K562 (cell line): Measurements from ENCODE around the gene PRDM2. TPM values are rescaled to one million over a fixed set of nuclear protein-coding genes. Genes with fewer than 3 reads are reported as not detected.

Experiments used
- ATAC-seq: fragments of 200-7000 bp; cut with Tn5 transposase; 3 replicates; pipeline ENCODE4 v1.9.1; 2020; ENCODE audit warnings: moderate library complexity
- BruUV-seq: library from RNA; stranded (reverse); fragments of 400-500 nt; replicated peaks from 2 replicates; lab custom pipeline; 2021; lab: Mats Ljungman, UMichigan
- CTCF ChIA-PET: fragments of 300-600 bp; formaldehyde crosslinking; extraction: SDS; loops from one replicate; lab custom pipeline; 2021; ENCODE audit warnings: low intra/inter-chr PET ratio; lab: Yijun Ruan, JAX
- POLR2A ChIA-PET: fragments of 300-600, 350-650 bp; sonication (Branson Sonifier 250); formaldehyde crosslinking; extraction: SDS; loops from one replicate; lab custom pipeline; 2021; ENCODE audit warnings: antibody characterized with exemption, inconsistent platforms; lab: Yijun Ruan, JAX
- DNase-seq, 4 experiments: peaks; one replicate each; pipeline versions ENCODE4 v3.0.0 to v3.0.0-alpha.2; 2011 to 2018; ENCODE audit warnings: low spot score in 3 of 4, mixed read lengths in 3 of 4; ENCODE audit errors: extremely low read depth in 1 of 4
- FAIRE-seq: peaks from 2 replicates; lab custom pipeline; 2011; peaks lifted over from hg19 to GRCh38; lab: Jason Lieb, UNC
- H2AFZ ChIP-seq: 2 replicates; pipeline ENCODE4 v1.6.0; 2011; ENCODE audit warnings: low read depth, low read length, control low read depth, inconsistent platforms
- H3K27ac ChIP-seq: fragments of 200-600 bp; 3 replicates; pipeline ENCODE4 v1.8.0; 2011; ENCODE audit warnings: low read depth, mild to moderate bottlenecking, control low read depth, inconsistent platforms, low read length, moderate library complexity, mixed read lengths; ENCODE audit errors: extremely low read depth
- H3K27me3 ChIP-seq, 2 experiments: fragments of 300-600 bp in 1 of 2; 2 replicates in 1 of 2; 3 replicates in 1 of 2; pipeline versions ENCODE4 v1.6.0 to v1.8.0; 2011; ENCODE audit warnings: inconsistent platforms in 2 of 2, low read length in 2 of 2, mild to moderate bottlenecking in 1 of 2, mixed read lengths in 1 of 2, moderate library complexity in 1 of 2; ENCODE audit not compliant: control insufficient read depth in 2 of 2, insufficient read depth in 2 of 2
- H3K36me3 ChIP-seq: fragments of 300-600 bp; 3 replicates; pipeline ENCODE4 v1.8.0; 2011; ENCODE audit warnings: mild to moderate bottlenecking, low read length, inconsistent platforms; ENCODE audit not compliant: control insufficient read depth, insufficient read depth
- H3K4me1 ChIP-seq, 2 experiments: fragments of 200-600 bp in 1 of 2; replicated peaks in 1 of 2; 2 replicates in 1 of 2; 3 replicates in 1 of 2; pipeline versions ENCODE4 v1.5.1 to v1.8.0; 2011; ENCODE audit warnings: inconsistent platforms in 2 of 2, low read length in 2 of 2, mild to moderate bottlenecking in 1 of 2, mixed read lengths in 1 of 2, moderate library complexity in 1 of 2; ENCODE audit not compliant: control insufficient read depth in 2 of 2, insufficient read depth in 2 of 2
- H3K4me2 ChIP-seq: 2 replicates; pipeline ENCODE4 v1.6.1; 2011; ENCODE audit warnings: low read length, control low read depth, inconsistent platforms, mixed read lengths; ENCODE audit not compliant: insufficient read depth
- H3K4me3 ChIP-seq: fragments of 200-600 bp; sonication (generic), shearing (Covaris generic); 2 replicates; pipeline ENCODE4 v1.5.1; 2016; ENCODE audit warnings: control low read depth, inconsistent platforms
- H3K79me2 ChIP-seq: fragments of 200-600 bp; 3 replicates; pipeline ENCODE4 v1.8.0; 2011; ENCODE audit warnings: low read length, inconsistent platforms; ENCODE audit not compliant: control insufficient read depth, insufficient read depth
- H3K9ac ChIP-seq, 2 experiments: 2 replicates each; pipeline versions ENCODE4 v1.6.0 to v1.6.1; 2011; ENCODE audit warnings: low read depth in 2 of 2, low read length in 2 of 2, control low read depth in 1 of 2, inconsistent platforms in 1 of 2, mild to moderate bottlenecking in 1 of 2, mixed read lengths in 1 of 2; ENCODE audit not compliant: insufficient read depth in 1 of 2
- H3K9me1 ChIP-seq: one replicate; pipeline ENCODE4 v1.6.0; 2011; ENCODE audit warnings: inconsistent platforms, mild to moderate bottlenecking, low read length, moderate library complexity; ENCODE audit not compliant: control insufficient read depth, insufficient read depth
- H3K9me3 ChIP-seq: replicated peaks from 2 replicates; pipeline ENCODE4 v1.5.1; 2011; ENCODE audit warnings: low read depth, low read length, inconsistent platforms; ENCODE audit not compliant: control insufficient read depth, insufficient read depth
- H4K20me1 ChIP-seq: replicated peaks from 2 replicates; pipeline ENCODE4 v1.6.1; 2011; ENCODE audit warnings: low read length, inconsistent platforms, mixed read lengths; ENCODE audit not compliant: control insufficient read depth, insufficient read depth
- CBX1 ChIP-seq: sonication (generic); IDR thresholded peaks from 2 replicates; pipeline ENCODE4 v1.6.1; 2016; ENCODE audit warnings: antibody characterized with exemption, low read depth, mild to moderate bottlenecking
- CREB3 ChIP-seq: fragments of 450-650 bp; conservative IDR thresholded peaks from 2 replicates; pipeline ENCODE4 v1.6.1; 2016; ENCODE audit warnings: missing genetic modification characterization, low read depth, mild to moderate bottlenecking, missing compliant biosample characterization, moderate library complexity
- CTCFL ChIP-seq: IDR thresholded peaks from 2 replicates; pipeline ENCODE4 v1.6.1; 2011; ENCODE audit warnings: borderline replicate concordance, low read depth, mild to moderate bottlenecking, moderate library complexity, low read length; ENCODE audit not compliant: insufficient read depth, poor library complexity, severe bottlenecking
- GATA2 ChIP-seq: sonication (generic); formaldehyde crosslinking; IDR thresholded peaks from 2 replicates; pipeline ENCODE4 v1.4.0; 2020; ENCODE audit warnings: mild to moderate bottlenecking, missing genetic modification reagents
- GTF2F1 ChIP-seq: IDR thresholded peaks from 2 replicates; pipeline ENCODE4 v1.6.1; 2011; ENCODE audit warnings: low read depth, low read length, improper control_type of control experiment
- HOXB6 ChIP-seq: fragments of 250-450 bp; sonication (Bioruptor Pico); IDR thresholded peaks from 2 replicates; pipeline ENCODE4 v1.5.1; 2022; ENCODE audit warnings: mild to moderate bottlenecking, borderline replicate concordance
- MCM7 ChIP-seq, 2 experiments: fragments of 450-650 bp; IDR thresholded peaks; 2 replicates each; pipeline ENCODE4 v1.6.1; 2016 to 2018
- MYBL2 ChIP-seq, 2 experiments: fragments of 450-650 bp in 1 of 2; sonication (generic) in 1 of 2; formaldehyde crosslinking in 1 of 2; IDR thresholded peaks; 2 replicates each; pipeline versions ENCODE4 v1.6.1 to v1.8.1; 2017 to 2022; ENCODE audit warnings: borderline replicate concordance in 1 of 2, inconsistent platforms in 1 of 2, low read depth in 1 of 2, mild to moderate bottlenecking in 1 of 2, missing genetic modification reagents in 1 of 2, moderate library complexity in 1 of 2
- NR3C1 ChIP-seq: sonication (generic); formaldehyde crosslinking; IDR thresholded peaks from 2 replicates; pipeline ENCODE4 v1.8.1; 2022; ENCODE audit warnings: missing genetic modification reagents
- RFX1 ChIP-seq: fragments of 450-650 bp; IDR thresholded peaks from 2 replicates; pipeline ENCODE4 v1.6.1; 2016; ENCODE audit warnings: mild to moderate bottlenecking, moderate library complexity
- SMARCA5 ChIP-seq: fragments of 450-650 bp; IDR thresholded peaks from 2 replicates; pipeline ENCODE4 v1.6.1; 2016
- SP1 ChIP-seq: sonication (generic); formaldehyde crosslinking; IDR thresholded peaks from 2 replicates; pipeline ENCODE4 v1.8.1; 2022; ENCODE audit warnings: mild to moderate bottlenecking, missing genetic modification reagents
- SREBF2 ChIP-seq: sonication (generic); formaldehyde crosslinking; IDR thresholded peaks from 2 replicates; pipeline ENCODE4 v1.4.0; 2020; ENCODE audit warnings: mild to moderate bottlenecking, missing genetic modification reagents
- TEAD1 ChIP-seq, 2 experiments: fragments of 450-650 bp in 1 of 2; sonication (generic) in 1 of 2; formaldehyde crosslinking; IDR thresholded peaks; 2 replicates each; pipeline versions ENCODE4 v1.4.0 to v1.8.0; 2020 to 2022; ENCODE audit warnings: mild to moderate bottlenecking in 2 of 2, missing genetic modification reagents in 1 of 2
- ZBTB17 ChIP-seq: fragments of 450-650 bp; formaldehyde crosslinking; IDR thresholded peaks from 2 replicates; pipeline ENCODE4 v1.4.0; 2020; ENCODE audit warnings: mild to moderate bottlenecking
- ZNF274 ChIP-seq: IDR thresholded peaks from 2 replicates; pipeline ENCODE4 v1.6.1; 2011; ENCODE audit warnings: low read depth, mild to moderate bottlenecking, low read length, moderate library complexity, borderline replicate concordance
- WGBS: fragments of 100-300 bp; shearing (Covaris generic); methylation state at CpG from one replicate; pipeline ENCODE4 v1.1.6; 2016; ENCODE audit warnings: low coverage, mixed read lengths; ENCODE audit not compliant: insufficient coverage; ENCODE audit errors: missing lambda C conversion rate; 5-methylcytosine and 5-hydroxymethylcytosine counted together
- in situ Hi-C: fragments of 300-500 bp; cut with MboI; formaldehyde crosslinking; loops from 4 replicates; pipeline ENCODE4 v1.15.0; 2018; ENCODE audit warnings: inconsistent platforms, mixed read lengths
- intact Hi-C: fragments of 100-400 bp; cut with micrococcal nuclease; formaldehyde crosslinking; loops from 2 replicates; pipeline ENCODE4 v1.14.2; 2022
- polyA plus RNA-seq, 8 experiments: library from polyadenylated mRNA; depleted of rRNA in 4 of 8; stranded (reverse) in 5 of 8; unstranded in 3 of 8; fragments of >200 nt; fragmentation: Nextera tagmentation in 2 of 8; fragmentation: Illumina TruSeq in 1 of 8; extraction: Ambion mirVana in 2 of 8; extraction: Trizol in 1 of 8; gene quantifications; 2 replicates each; pipeline versions ENCODE4 v1.2.1 to v1.2.3, GENCODE V29; 2011 to 2014; ENCODE audit warnings: inconsistent platforms in 1 of 8, missing spikeins in 1 of 8
- total RNA-seq, 7 experiments: library from RNA; depleted of rRNA in 6 of 7; stranded (reverse); fragments of >200 nt in 6 of 7; fragmentation: Illumina TruSeq in 2 of 7; extraction: Trizol in 2 of 7; gene quantifications; 2 replicates each; pipeline versions ENCODE4 v1.2.1 to v1.2.3, GENCODE V29; 2011 to 2021; ENCODE audit warnings: low replicate concordance in 1 of 7
- TF ChIP-seq, protein P1 (sequence below), 2 experiments: fragments of 450-650 bp in 1 of 2; sonication (generic) in 1 of 2; formaldehyde crosslinking; conservative IDR thresholded peaks; 2 replicates each; pipeline versions ENCODE4 v1.4.0 to v1.8.1; 2020 to 2022; ENCODE audit warnings: mild to moderate bottlenecking in 1 of 2, missing genetic modification reagents in 1 of 2

Gene PRDM2
- total and polyA plus RNA-seq, 9 of the 15 experiments (the other 6 are each of a cell fraction or from before 2014, with no cell fraction given), result 5.4 to 27.6 (median 12.5) TPM

- WGBS, result 56% methylated on average over 8 of the region's 13 CpGs
- no peak for FAIRE-seq
- ChIA-PET POLR2A (interaction anchor here (1.5 to 2.5 kb wide), 2 partner anchors 9 to 11 kb away, joined by 4 to 11 read pairs; no protein-coding TSS in a partner anchor), CTCF (no interaction called here)
- H3K9ac ChIP-seq, result no peak overlapping the region
- H3K4me2 ChIP-seq, result no peak overlapping the region
- H3K9me1 ChIP-seq, result peaks cover 5% of the 10 kb centered on the region
- in situ Hi-C loops (no loop called here), intact Hi-C loops (no loop called here)
- no peak overlapping the region for H3K27ac ChIP-seq
- H3K27me3 ChIP-seq, result peaks cover 6 to 45% of the 10 kb centered on the region in 2 experiments; a peak in 4 of 5 replicates
- TF ChIP-seq NR3C1 (no peak), GTF2F1 (no peak), CTCFL (no peak), TEAD1 (CRISPR knock-in tag; IDR thresholded peaks at IDR 0.05) (no peak), GATA2 (CRISPR knock-in tag) (no peak), SREBF2 (CRISPR knock-in tag) (no peak), SMARCA5 (no peak), MYBL2 (IDR thresholded peaks at IDR 0.05; ENCODE audit: low read depth) (no peak), MYBL2 (CRISPR knock-in tag; IDR thresholded peaks at IDR 0.05; ENCODE audit: borderline replicate concordance) (no peak), MCM7 (IDR thresholded peaks at IDR 0.05) (no peak), SP1 (CRISPR knock-in tag) (no peak), CBX1 (no peak), RFX1 (no peak), ZNF274 (no peak), CREB3 (tag) (no peak), HOXB6 (CRISPR knock-in tag) (no peak), ZBTB17 (CRISPR knock-in tag) (no peak)
- TF ChIP-seq, protein P1, sequence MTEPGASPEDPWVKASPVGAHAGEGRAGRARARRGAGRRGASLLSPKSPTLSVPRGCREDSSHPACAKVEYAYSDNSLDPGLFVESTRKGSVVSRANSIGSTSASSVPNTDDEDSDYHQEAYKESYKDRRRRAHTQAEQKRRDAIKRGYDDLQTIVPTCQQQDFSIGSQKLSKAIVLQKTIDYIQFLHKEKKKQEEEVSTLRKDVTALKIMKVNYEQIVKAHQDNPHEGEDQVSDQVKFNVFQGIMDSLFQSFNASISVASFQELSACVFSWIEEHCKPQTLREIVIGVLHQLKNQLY (CRISPR knock-in tag; conservative IDR thresholded peaks at IDR 0.05), result no peak
- no peak overlapping the region for H2AFZ ChIP-seq
- H4K20me1 ChIP-seq, result peaks cover 59% of the 10 kb centered on the region
- H3K79me2 ChIP-seq, result no peaks in the 10 kb centered on the region
- H3K9me3 ChIP-seq, result no peaks in the 10 kb centered on the region
- no peaks in the 10 kb centered on the region for H3K36me3 ChIP-seq
- DNase-seq, result no peak
- H3K4me3 ChIP-seq, result no peak overlapping the region
- ATAC-seq, result no peak
- BruUV-seq, result no TSS peak
- H3K4me1 ChIP-seq, result peaks cover 26 to 31% of the 10 kb centered on the region in 2 experiments
Observed at GRCh38 chr1:13806108-13806507, 106.1 kb downstream of the PRDM2 start.
